Osteocyte (in vitro differentiated cells): ENCODE results near the gene EMSY. TPM values are rescaled to one million over a fixed set of nuclear protein-coding genes. Genes with fewer than 3 reads are reported as not detected.
"Not testable (repeated sequence)": the region's sequence is repeated elsewhere in the genome, so short reads cannot be mapped to it uniquely, and the experiment has no call there.

Source experiments
- DNase-seq: peaks from one replicate; pipeline ENCODE4 v3.0.0; 2021; ENCODE audit warnings: mixed read lengths; ENCODE audit not compliant: unreplicated experiment; ENCODE audit errors: extremely low spot score
- H3K27ac Mint-ChIP-seq: one replicate; pipeline ENCODE4 v1.8.0; 2021; ENCODE audit warnings: mild to moderate bottlenecking, mixed read lengths; ENCODE audit not compliant: unreplicated experiment
- H3K27me3 Mint-ChIP-seq: one replicate; pipeline ENCODE4 v1.8.0; 2021; ENCODE audit warnings: mixed read lengths; ENCODE audit not compliant: unreplicated experiment
- H3K36me3 Mint-ChIP-seq: one replicate; pipeline ENCODE4 v1.8.0; 2021; ENCODE audit warnings: mixed read lengths; ENCODE audit not compliant: unreplicated experiment
- H3K4me1 Mint-ChIP-seq: one replicate; pipeline ENCODE4 v1.8.0; 2021; ENCODE audit warnings: mixed read lengths; ENCODE audit not compliant: unreplicated experiment
- H3K4me3 Mint-ChIP-seq: one replicate; pipeline ENCODE4 v1.8.0; 2021; ENCODE audit warnings: mild to moderate bottlenecking, moderate library complexity, mixed read lengths; ENCODE audit not compliant: unreplicated experiment
- H3K9me3 Mint-ChIP-seq: one replicate; pipeline ENCODE4 v1.8.0; 2021; ENCODE audit warnings: mixed read lengths; ENCODE audit not compliant: unreplicated experiment
- CTCF ChIP-seq: fragments of 200-600 bp; sonication (generic); IDR thresholded peaks from 2 replicates; pipeline ENCODE4 v1.5.0; 2021; ENCODE audit warnings: antibody characterized with exemption, mild to moderate bottlenecking, moderate library complexity
- total RNA-seq: library from RNA; stranded (reverse); gene quantifications from 2 replicates; pipeline ENCODE4 v1.2.1, GENCODE V29; 2021

Gene EMSY
- total RNA-seq, 1 donor from 2014 or later, result 23.8 TPM

DNA sequence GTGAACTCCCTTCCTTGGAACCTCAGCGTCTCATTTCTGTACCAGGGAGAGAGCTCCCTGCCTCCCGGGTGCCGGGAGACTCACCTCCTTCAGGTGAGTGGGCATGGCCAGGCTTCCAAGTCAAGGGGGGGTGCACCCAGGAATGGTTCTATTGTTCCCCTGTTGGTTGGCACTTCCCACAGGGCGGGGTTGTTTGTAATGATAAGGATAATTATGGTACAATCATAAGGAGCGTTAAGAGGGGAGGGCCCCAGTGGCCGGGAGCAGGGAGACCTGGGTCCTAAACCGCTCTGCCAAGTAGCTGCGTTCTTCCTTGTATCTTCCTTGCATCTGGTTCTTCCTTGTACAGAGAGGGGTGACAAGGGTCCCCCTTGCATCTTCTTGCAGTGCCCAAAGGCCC is 146.6 kb downstream of the EMSY start:
- TF ChIP-seq CTCF, result no peak
- Mint-ChIP-seq H3K9me3 (no peaks in the 10 kb centered on the region), H3K4me3 (no peak overlapping the region), H3K4me1 (peaks cover 21% of the 10 kb centered on the region), H3K36me3 (no peaks in the 10 kb centered on the region), H3K27ac (no peak overlapping the region), H3K27me3 (no peaks in the 10 kb centered on the region)
- no peak for DNase-seq

- DNase-seq, result no peak
- Mint-ChIP-seq H3K4me1 (peaks cover 21% of the 10 kb centered on the region), H3K9me3 (no peaks in the 10 kb centered on the region), H3K27ac (no peak overlapping the region), H3K4me3 (no peak overlapping the region), H3K27me3 (no peaks in the 10 kb centered on the region), H3K36me3 (no peaks in the 10 kb centered on the region)
- TF ChIP-seq CTCF, result no peak
Observed at GRCh38 chr11:76592025-76592914, 147.5 kb downstream of the EMSY start.

DNA sequence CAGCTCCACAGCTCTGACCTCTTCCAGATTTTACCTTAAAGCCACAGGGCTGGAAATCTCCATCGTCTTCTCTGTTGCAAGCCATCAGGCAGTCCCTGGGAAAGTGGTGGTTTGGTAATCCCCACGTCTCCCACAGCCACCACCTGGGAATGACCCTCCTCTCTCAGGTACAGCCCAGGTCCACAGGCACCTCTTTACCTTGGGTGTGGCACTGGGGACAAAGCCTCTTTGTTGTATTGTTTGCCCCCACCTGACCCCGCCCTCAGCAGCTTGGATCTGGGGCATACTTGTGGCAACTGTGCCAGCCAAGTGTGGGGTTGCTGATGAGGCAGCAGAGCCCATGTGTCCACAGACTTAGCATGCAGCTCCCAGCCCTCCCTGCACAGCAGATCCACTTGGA is 148.1 kb downstream of the EMSY start:
- H3K27ac Mint-ChIP-seq, result no peak overlapping the region

DNA sequence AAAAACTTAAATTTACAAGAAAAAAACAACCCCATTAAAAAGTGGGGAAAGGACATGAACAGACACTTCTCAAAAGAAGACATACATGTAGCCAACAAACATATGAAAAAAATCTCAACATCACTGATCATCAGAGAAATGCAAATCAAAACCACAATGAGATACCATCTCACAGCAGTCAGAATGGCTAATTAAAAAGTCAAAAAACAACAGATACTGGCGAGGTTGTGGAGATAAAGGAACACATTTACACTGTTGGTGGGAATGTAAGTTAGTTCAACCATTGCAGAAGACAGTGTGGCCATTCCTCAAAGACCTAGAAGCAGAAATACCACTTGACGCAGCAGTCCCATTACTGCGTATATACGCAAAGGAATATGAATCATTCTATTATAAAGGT is 150.3 kb downstream of the EMSY start:
- H3K4me1 Mint-ChIP-seq, result peaks cover 13% of the 10 kb centered on the region
- not testable (repeated sequence) for DNase-seq, H3K9me3 Mint-ChIP-seq, H3K27ac Mint-ChIP-seq, H3K4me3 Mint-ChIP-seq, H3K27me3 Mint-ChIP-seq, H3K36me3 Mint-ChIP-seq

More for the DNA sequence above, 148.1 kb downstream of the EMSY start:
- H3K4me1 Mint-ChIP-seq, result peaks cover 16% of the 10 kb centered on the region
- no peak overlapping the region for H3K4me3 Mint-ChIP-seq
- H3K36me3 Mint-ChIP-seq, result no peaks in the 10 kb centered on the region
- no peak for TF ChIP-seq CTCF
- H3K27me3 Mint-ChIP-seq, result no peaks in the 10 kb centered on the region
- no peak for DNase-seq
- H3K9me3 Mint-ChIP-seq, result no peaks in the 10 kb centered on the region

DNA sequence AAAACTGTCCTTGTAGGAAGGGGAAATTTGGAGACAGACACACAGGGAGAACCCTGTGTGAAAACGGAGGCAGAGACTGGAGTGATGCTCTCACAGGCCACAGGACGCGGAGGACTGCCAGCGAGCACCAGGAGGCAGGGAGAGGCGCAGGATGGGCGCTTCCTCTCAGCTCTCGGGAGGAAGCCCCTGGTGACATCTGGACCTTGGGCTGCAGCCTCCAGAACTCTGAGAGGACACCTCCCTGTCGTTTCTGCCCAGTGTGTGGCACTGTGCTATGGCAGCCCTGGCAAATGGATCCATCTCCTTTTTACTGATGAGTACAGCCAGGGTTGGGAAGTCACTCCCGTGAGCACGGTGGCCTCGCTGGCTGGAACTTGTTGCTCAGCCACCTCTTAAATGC is 151.8 kb downstream of the EMSY start:
- Mint-ChIP-seq H3K9me3 (no peaks in the 10 kb centered on the region), H3K27ac (no peak overlapping the region), H3K36me3 (no peaks in the 10 kb centered on the region), H3K4me3 (no peak overlapping the region), H3K4me1 (peaks cover 13% of the 10 kb centered on the region), H3K27me3 (no peaks in the 10 kb centered on the region)
- no peak for TF ChIP-seq CTCF
- no peak for DNase-seq
